ENCODE results near the gene PCID2.

GRCh38 chr13:113142876-113143275 lies 65.6 kb downstream of the PCID2 start:
- TF ChIP-seq EZH2phosphoT487 (IDR thresholded peaks at IDR 0.05; ENCODE audit: unreplicated experiment) (no peak), POLR2AphosphoS5 (IDR thresholded peaks at IDR 0.05; ENCODE audit: low read depth) (no peak), CTCF (conservative IDR thresholded peaks at IDR 0.05; ENCODE audit: low read depth in 2 of 2) (no peak), EZH2 (IDR thresholded peaks at IDR 0.05; ENCODE audit: low read depth, unreplicated experiment) (no peak), CREB1 (CRISPR knock-in tag; IDR thresholded peaks at IDR 0.05; ENCODE audit: low read depth) (no peak), REST (IDR thresholded peaks at IDR 0.05; ENCODE audit: unreplicated experiment) (no peak), ETS1 (IDR thresholded peaks at IDR 0.05) (no peak), NANOG (IDR thresholded peaks at IDR 0.05; ENCODE audit: borderline replicate concordance) (no peak), JUNB (IDR thresholded peaks at IDR 0.05; ENCODE audit: unreplicated experiment) (no peak), ZNF114 (CRISPR knock-in tag; IDR thresholded peaks at IDR 0.05) (no peak)
